ENCODE measurements around the gene CLEC18B. TPM values are rescaled to one million over a fixed set of nuclear protein-coding genes. Genes with fewer than 3 reads are reported as not detected.
"Not testable (repeated sequence)": the region's sequence is repeated elsewhere in the genome, so short reads cannot be mapped to it uniquely, and the experiment has no call there.

Gene CLEC18B
- 1 to 10 TPM in 6 of 8 experiments, under 1 TPM in 1, not detected in 1; 0.90 to 7.8 (median 3.4) TPM for total RNA-seq

GRCh38 chr16:74420612-74421481, at the start of gene CLEC18B:
CLEC18B (minus strand) TSS chr16:74421478; CDS start chr16:74421270, 208 bp downstream.
- H3K4me1 ChIP-seq (replicated peaks in 1 of 2); H3K4me3 ChIP-seq; H3K27ac ChIP-seq; in situ Hi-C loops (cut with MboI; ENCODE audit: low pct_unique_long_range_greater_than_20kb in 2 of 9, low sequenced_read_pairs in 9 of 9, unreplicated experiment in 9 of 9): not testable (repeated sequence)
- ATAC-seq (replicated peaks in 6 of 8) = peak in 5 of 8 experiments; percentile 92 to 98 (median 94)
- no CpG with 5 or more reads among the region's 27 CpGs for WGBS, 10 experiments

- no peaks in the 10 kb centered on the region for H3K4me1 ChIP-seq (replicated peaks in 1 of 2)
- ATAC-seq (replicated peaks in 6 of 8) = no peak
- in situ Hi-C loops (cut with MboI; ENCODE audit: low pct_unique_long_range_greater_than_20kb in 2 of 9, low sequenced_read_pairs in 9 of 9, unreplicated experiment in 9 of 9) = loop anchor here in 1 of 9 experiments (25.0 kb wide), 1 partner anchor 142 kb away; the partner anchor contains the start of gene GLG1
- H3K27ac ChIP-seq = no peak overlapping the region
- 67 to 100% (median 85%) methylated on average over 1 to 3 of the region's 6 CpGs; no CpG with 5 or more reads in 2 of the 10 experiments for WGBS, 10 experiments
- H3K4me3 ChIP-seq = no peak overlapping the region
Measured at GRCh38 chr16:74469946-74470478, 48.7 kb upstream of the CLEC18B start.

- H3K4me3 ChIP-seq = no peak overlapping the region
- in situ Hi-C loops (cut with MboI; ENCODE audit: low pct_unique_long_range_greater_than_20kb in 2 of 9, low sequenced_read_pairs in 9 of 9, unreplicated experiment in 9 of 9) = loop anchor here in 1 of 9 experiments (25.0 kb wide), 1 partner anchor 143 kb away; the partner anchor contains the start of gene GLG1
- no peak for ATAC-seq (replicated peaks in 6 of 8)
- WGBS, 10 experiments = 14 to 100% (median 81%) methylated on average over 1 to 7 of the region's 9 CpGs; no CpG with 5 or more reads in 1 of the 10 experiments
- H3K4me1 ChIP-seq (replicated peaks in 1 of 2) = no peaks in the 10 kb centered on the region
- no peak overlapping the region for H3K27ac ChIP-seq
Measured at GRCh38 chr16:74468807-74469525, 47.7 kb upstream of the CLEC18B start.

GRCh38 chr16:74466872-74467271, 45.6 kb upstream of the CLEC18B start:
- Histone ChIP-seq H3K4me3 (no peak overlapping the region), H3K4me1 (replicated peaks in 1 of 2) (no peaks in the 10 kb centered on the region), H3K27ac (no peak overlapping the region)
- 64 to 99% (median 96%) methylated on average over 3 to 5 of the region's 5 CpGs; no CpG with 5 or more reads in 1 of the 10 experiments for WGBS, 10 experiments
- ATAC-seq (replicated peaks in 6 of 8) = no peak
- in situ Hi-C loops (cut with MboI; ENCODE audit: low pct_unique_long_range_greater_than_20kb in 2 of 9, low sequenced_read_pairs in 9 of 9, unreplicated experiment in 9 of 9) = loop anchor here in 1 of 9 experiments (25.0 kb wide), 1 partner anchor 145 kb away; the partner anchor contains the start of gene GLG1

GRCh38 chr16:74465851-74466685, 44.8 kb upstream of the CLEC18B start:
- no peak for ATAC-seq (replicated peaks in 6 of 8)
- in situ Hi-C loops (cut with MboI; ENCODE audit: low pct_unique_long_range_greater_than_20kb in 2 of 9, low sequenced_read_pairs in 9 of 9, unreplicated experiment in 9 of 9) = loop anchor here in 1 of 9 experiments (25.0 kb wide), 1 partner anchor 146 kb away; the partner anchor contains the start of gene GLG1

GRCh38 chr16:74465281-74465680, 44.0 kb upstream of the CLEC18B start:
- 80 to 100% (median 95%) methylated on average over 1 to 7 of the region's 7 CpGs; no CpG with 5 or more reads in 4 of the 10 experiments for WGBS, 10 experiments
- ATAC-seq (replicated peaks in 6 of 8) = no peak
- Histone ChIP-seq H3K27ac (no peak overlapping the region), H3K4me3 (no peak overlapping the region), H3K4me1 (replicated peaks in 1 of 2) (no peaks in the 10 kb centered on the region)
- in situ Hi-C loops (cut with MboI; ENCODE audit: low pct_unique_long_range_greater_than_20kb in 2 of 9, low sequenced_read_pairs in 9 of 9, unreplicated experiment in 9 of 9) = loop anchor here in 1 of 9 experiments (25.0 kb wide), 1 partner anchor 147 kb away; the partner anchor contains the start of gene GLG1

More at GRCh38 chr16:74465851-74466685, 44.8 kb upstream of the CLEC18B start:
- H3K4me1 ChIP-seq (replicated peaks in 1 of 2) = no peaks in the 10 kb centered on the region
- 40 to 100% (median 89%) methylated on average over 2 to 6 of the region's 6 CpGs for WGBS, 10 experiments
- no peak overlapping the region for H3K4me3 ChIP-seq
- no peak overlapping the region for H3K27ac ChIP-seq

- in situ Hi-C loops (cut with MboI; ENCODE audit: low pct_unique_long_range_greater_than_20kb in 2 of 9, low sequenced_read_pairs in 9 of 9, unreplicated experiment in 9 of 9) = loop anchor here in 1 of 9 experiments (25.0 kb wide), 1 partner anchor 148 kb away; the partner anchor contains the start of gene GLG1
- Histone ChIP-seq H3K4me1 (replicated peaks in 1 of 2) (no peaks in the 10 kb centered on the region), H3K27ac (no peak overlapping the region), H3K4me3 (no peak overlapping the region)
- ATAC-seq (replicated peaks in 6 of 8) = no peak
- 94 to 100% (median 100%) methylated on average over 1 to 2 of the region's 2 CpGs; no CpG with 5 or more reads in 5 of the 10 experiments for WGBS, 10 experiments
Measured at GRCh38 chr16:74463888-74464287, 42.6 kb upstream of the CLEC18B start.

GRCh38 chr16:74462361-74462760, 41.1 kb upstream of the CLEC18B start:
- in situ Hi-C loops (cut with MboI; ENCODE audit: low pct_unique_long_range_greater_than_20kb in 2 of 9, low sequenced_read_pairs in 9 of 9, unreplicated experiment in 9 of 9) = loop anchor here in 1 of 9 experiments (25.0 kb wide), 1 partner anchor 150 kb away; the partner anchor contains the start of gene GLG1

GRCh38 chr16:74461826-74462225, 40.5 kb upstream of the CLEC18B start:
- no peak overlapping the region for H3K4me3 ChIP-seq
- 85 to 100% (median 97%) methylated on average over 3 to 9 of the region's 9 CpGs; no CpG with 5 or more reads in 1 of the 10 experiments for WGBS, 10 experiments
- in situ Hi-C loops (cut with MboI; ENCODE audit: low pct_unique_long_range_greater_than_20kb in 2 of 9, low sequenced_read_pairs in 9 of 9, unreplicated experiment in 9 of 9) = loop anchor here in 1 of 9 experiments (25.0 kb wide), 1 partner anchor 150 kb away; the partner anchor contains the start of gene GLG1
- H3K27ac ChIP-seq = no peak overlapping the region
- ATAC-seq (replicated peaks in 6 of 8) = no peak
- no peaks in the 10 kb centered on the region for H3K4me1 ChIP-seq (replicated peaks in 1 of 2)

More at GRCh38 chr16:74462361-74462760, 41.1 kb upstream of the CLEC18B start:
- WGBS, 10 experiments = 79 to 100% (median 93%) methylated on average over 2 to 4 of the region's 4 CpGs
- H3K4me1 ChIP-seq (replicated peaks in 1 of 2) = no peaks in the 10 kb centered on the region
- no peak for ATAC-seq (replicated peaks in 6 of 8)
- no peak overlapping the region for H3K4me3 ChIP-seq
- no peak overlapping the region for H3K27ac ChIP-seq

GRCh38 chr16:74460542-74460941, 39.3 kb upstream of the CLEC18B start:
- no peaks in the 10 kb centered on the region for H3K4me1 ChIP-seq (replicated peaks in 1 of 2)
- no peak for ATAC-seq (replicated peaks in 6 of 8)
- no peak overlapping the region for H3K27ac ChIP-seq
- in situ Hi-C loops (cut with MboI; ENCODE audit: low pct_unique_long_range_greater_than_20kb in 2 of 9, low sequenced_read_pairs in 9 of 9, unreplicated experiment in 9 of 9) = loop anchor here in 1 of 9 experiments (25.0 kb wide), 1 partner anchor 152 kb away; the partner anchor contains the start of gene GLG1
- H3K4me3 ChIP-seq = no peak overlapping the region
- WGBS, 10 experiments = 91 to 100% (median 100%) methylated on average over 2 to 7 of the region's 7 CpGs; no CpG with 5 or more reads in 1 of the 10 experiments

- Histone ChIP-seq H3K27ac (no peak overlapping the region), H3K4me3 (no peak overlapping the region), H3K4me1 (replicated peaks in 1 of 2) (no peaks in the 10 kb centered on the region)
- ATAC-seq (replicated peaks in 6 of 8) = no peak
- WGBS, 10 experiments = 58 to 100% (median 92%) methylated on average over 1 to 15 of the region's 16 CpGs; no CpG with 5 or more reads in 1 of the 10 experiments
- in situ Hi-C loops (cut with MboI; ENCODE audit: low pct_unique_long_range_greater_than_20kb in 2 of 9, low sequenced_read_pairs in 9 of 9, unreplicated experiment in 9 of 9) = loop anchor here in 1 of 9 experiments (25.0 kb wide), 1 partner anchor 156 kb away; the partner anchor contains the start of gene GLG1
Measured at GRCh38 chr16:74456290-74456625, 35.0 kb upstream of the CLEC18B start.

All from motor neuron (in vitro differentiated cells).